HepG2 (cell line): ENCODE data around the gene NNAT. TPM values are rescaled to one million over a fixed set of nuclear protein-coding genes. Genes with fewer than 3 reads are reported as not detected.

Source experiments
- ATF5 ChIP-seq: sonication (generic); formaldehyde crosslinking; IDR thresholded peaks from 2 replicates; pipeline ENCODE4 v1.4.0; 2020; ENCODE audit warnings: mild to moderate bottlenecking, low read depth, missing genetic modification reagents
- CCAR2 ChIP-seq: fragments of 200-400 bp; formaldehyde crosslinking; optimal IDR thresholded peaks from 2 replicates; pipeline ENCODE3; 2018; ENCODE audit warnings: low read depth, mild to moderate bottlenecking, low read length, moderate library complexity
- EHMT2 ChIP-seq: fragments of 200-600 bp; sonication (generic); IDR thresholded peaks from 2 replicates; pipeline ENCODE4 v1.7.0; 2017; ENCODE audit warnings: antibody characterized with exemption, low read depth, low read length, borderline replicate concordance
- HIVEP1 ChIP-seq: sonication (generic); formaldehyde crosslinking; IDR thresholded peaks from 2 replicates; pipeline ENCODE4 v1.4.0; 2020; ENCODE audit warnings: mild to moderate bottlenecking, missing genetic modification reagents
- HMG20B ChIP-seq: conservative IDR thresholded peaks from 2 replicates; pipeline ENCODE4 v1.6.1; 2016; ENCODE audit warnings: missing genetic modification reagents, missing compliant biosample characterization
- HNF1A ChIP-seq, 2 experiments: sonication (generic) in 1 of 2; formaldehyde crosslinking in 1 of 2; IDR thresholded peaks; 2 replicates each; pipeline versions ENCODE4 v1.4.0 to v1.6.1; 2016 to 2020; ENCODE audit warnings: borderline replicate concordance in 1 of 2, low read depth in 1 of 2, mild to moderate bottlenecking in 1 of 2, missing genetic modification reagents in 1 of 2
- HNF1B ChIP-seq: sonication (generic); formaldehyde crosslinking; IDR thresholded peaks from 2 replicates; pipeline ENCODE4 v1.5.1; 2020; ENCODE audit warnings: mild to moderate bottlenecking, moderate library complexity, missing genetic modification reagents
- HOXA3 ChIP-seq: sonication (generic); formaldehyde crosslinking; IDR thresholded peaks from 2 replicates; pipeline ENCODE4 v1.5.0; 2020; ENCODE audit warnings: missing genetic modification reagents
- HOXA9 ChIP-seq: sonication (generic); formaldehyde crosslinking; IDR thresholded peaks from 2 replicates; pipeline ENCODE4 v1.8.1; 2022; ENCODE audit warnings: missing genetic modification reagents, mild to moderate bottlenecking, moderate library complexity, borderline replicate concordance
- SKIL ChIP-seq: sonication (generic); formaldehyde crosslinking; IDR thresholded peaks from 2 replicates; pipeline ENCODE4 v1.8.0; 2022; ENCODE audit warnings: missing genetic modification reagents, mild to moderate bottlenecking, moderate library complexity, borderline replicate concordance
- SOX6 ChIP-seq, 2 experiments: fragments of 450-650 bp in 1 of 2; sonication (generic) in 1 of 2; formaldehyde crosslinking in 1 of 2; IDR thresholded peaks; 2 replicates each; pipeline versions ENCODE4 v1.4.0 to v1.6.1; 2017 to 2020; ENCODE audit warnings: antibody characterized with exemption in 1 of 2, mild to moderate bottlenecking in 1 of 2, missing genetic modification reagents in 1 of 2
- SP1 ChIP-seq, 2 experiments: fragments of 450-650 bp in 1 of 2; sonication (generic) in 1 of 2; formaldehyde crosslinking in 1 of 2; IDR thresholded peaks; 2 replicates each; pipeline versions ENCODE4 v1.4.0 to v1.6.1; 2016 to 2020; ENCODE audit warnings: missing genetic modification reagents in 1 of 2
- YEATS4 ChIP-seq: sonication (generic); formaldehyde crosslinking; IDR thresholded peaks from 2 replicates; pipeline ENCODE4 v1.4.0; 2020; ENCODE audit warnings: missing genetic modification reagents, borderline replicate concordance
- ZBTB2 ChIP-seq: sonication (generic); formaldehyde crosslinking; IDR thresholded peaks from 2 replicates; pipeline ENCODE4 v1.8.0; 2022; ENCODE audit warnings: low read depth, missing genetic modification reagents
- ZNF234 ChIP-seq: sonication (generic); formaldehyde crosslinking; conservative IDR thresholded peaks from 2 replicates; pipeline ENCODE4 v1.5.1; 2020; ENCODE audit warnings: mild to moderate bottlenecking, missing genetic modification reagents
- ZNF710 ChIP-seq: sonication (generic); formaldehyde crosslinking; IDR thresholded peaks from 2 replicates; pipeline ENCODE4 v1.5.0; 2020; ENCODE audit warnings: mild to moderate bottlenecking, missing genetic modification reagents, borderline replicate concordance
- polyA plus RNA-seq, 8 experiments: library from polyadenylated mRNA; depleted of rRNA in 3 of 8; stranded (reverse) in 7 of 8; unstranded in 1 of 8; fragments of >200 nt; fragmentation: Illumina TruSeq in 4 of 8; extraction: Trizol in 4 of 8; gene quantifications; 2 replicates each; pipeline versions ENCODE4 v1.2.1 to v1.2.3, GENCODE V29; 2011 to 2016; ENCODE audit warnings: low read depth in 4 of 8, missing spikeins in 1 of 8, mixed read lengths in 1 of 8; ENCODE audit not compliant: insufficient read depth in 1 of 8
- total RNA-seq, 5 experiments: library from RNA; depleted of rRNA; stranded (reverse); fragments of >200 nt; fragmentation: Illumina TruSeq; extraction: Trizol; gene quantifications; 2 replicates each; pipeline ENCODE4 v1.2.3, GENCODE V29; 2016; ENCODE audit warnings: low read depth in 1 of 5

The NNAT gene
- total and polyA plus RNA-seq, 2 of the 13 experiments (the other 11 are each of a cell fraction or from before 2014, with no cell fraction given), result not detected

GRCh38 chr20:37564016-37564387 lies 43.0 kb downstream of the NNAT start (continued):
- no peak for TF ChIP-seq HNF1B (CRISPR knock-in tag)
- no peak for TF ChIP-seq HIVEP1 (CRISPR knock-in tag)
- no peak for TF ChIP-seq ATF5
- TF ChIP-seq CCAR2, result no peak
- TF ChIP-seq HMG20B (CRISPR knock-in tag), result no peak
- TF ChIP-seq ZNF710, result no peak
- TF ChIP-seq HOXA9 (CRISPR knock-in tag), result no peak
- no peak for TF ChIP-seq SOX6 (IDR thresholded peaks at IDR 0.05)
- no peak for TF ChIP-seq SOX6 (CRISPR knock-in tag; IDR thresholded peaks at IDR 0.05)
- no peak for TF ChIP-seq HNF1A (IDR thresholded peaks at IDR 0.05; ENCODE audit: low read depth)
- TF ChIP-seq HNF1A (CRISPR knock-in tag; IDR thresholded peaks at IDR 0.05; ENCODE audit: borderline replicate concordance), result no peak
- TF ChIP-seq SKIL, result no peak
- no peak for TF ChIP-seq SP1 (IDR thresholded peaks at IDR 0.05)
- TF ChIP-seq SP1 (CRISPR knock-in tag; IDR thresholded peaks at IDR 0.05), result no peak
- TF ChIP-seq EHMT2, result no peak
- TF ChIP-seq HOXA3 (CRISPR knock-in tag), result no peak
- no peak for TF ChIP-seq ZBTB2 (CRISPR knock-in tag)
- no peak for TF ChIP-seq YEATS4 (CRISPR knock-in tag)
- no peak for TF ChIP-seq ZNF234 (CRISPR knock-in tag)
